Measurements from ENCODE around the gene PLB1. TPM values are rescaled to one million over a fixed set of nuclear protein-coding genes. Genes with fewer than 3 reads are reported as not detected.

The PLB1 gene
- total RNA-seq, 2 donors from 2014 or later, result 19.2 to 29.6 TPM

GRCh38 chr2:28463211-28463816 is 32.5 kb upstream of the PLB1 start:
- Histone ChIP-seq H3K4me1 (ENCODE audit: control insufficient read depth in 1 of 2, low read depth in 2 of 2) (no peaks in the 10 kb centered on the region), H3K27ac (no peak overlapping the region), H3K27me3 (replicated peaks; ENCODE audit: insufficient read depth) (no peaks in the 10 kb centered on the region), H3K4me3 (no peak overlapping the region), H3K36me3 (no peaks in the 10 kb centered on the region), H3K9me3 (no peaks in the 10 kb centered on the region)
- DNase-seq (ENCODE audit: low spot score), result no peak
- no peak for TF ChIP-seq CTCF (IDR thresholded peaks at IDR 0.05)
- no peak for ATAC-seq (ENCODE audit: insufficient number of reproducible peaks, low FRiP score, low read depth)

- H3K4me3 ChIP-seq, result no peak overlapping the region
- no peaks in the 10 kb centered on the region for H3K36me3 ChIP-seq
- no peak for DNase-seq (ENCODE audit: low spot score)
- ATAC-seq (ENCODE audit: insufficient number of reproducible peaks, low FRiP score, low read depth), result no peak
- H3K27me3 ChIP-seq (replicated peaks; ENCODE audit: insufficient read depth), result no peaks in the 10 kb centered on the region
- TF ChIP-seq CTCF (IDR thresholded peaks at IDR 0.05), result no peak
- no peak overlapping the region for H3K27ac ChIP-seq
- no peaks in the 10 kb centered on the region for H3K9me3 ChIP-seq
- no peaks in the 10 kb centered on the region for H3K4me1 ChIP-seq (ENCODE audit: control insufficient read depth in 1 of 2, low read depth in 2 of 2)
Measured at GRCh38 chr2:28463893-28464292, 32.0 kb upstream of the PLB1 start.

GRCh38 chr2:28465148-28465885 is 30.5 kb upstream of the PLB1 start:
- H3K4me3 ChIP-seq, result no peak overlapping the region
- ATAC-seq (ENCODE audit: insufficient number of reproducible peaks, low FRiP score, low read depth), result no peak
- no peaks in the 10 kb centered on the region for H3K4me1 ChIP-seq (ENCODE audit: control insufficient read depth in 1 of 2, low read depth in 2 of 2)
- no peak for DNase-seq (ENCODE audit: low spot score)
- H3K27me3 ChIP-seq (replicated peaks; ENCODE audit: insufficient read depth), result no peaks in the 10 kb centered on the region
- TF ChIP-seq CTCF (IDR thresholded peaks at IDR 0.05), result no peak
- H3K27ac ChIP-seq, result no peak overlapping the region
- no peaks in the 10 kb centered on the region for H3K9me3 ChIP-seq
- H3K36me3 ChIP-seq, result no peaks in the 10 kb centered on the region

- Histone ChIP-seq H3K4me3 (no peak overlapping the region), H3K36me3 (no peaks in the 10 kb centered on the region), H3K27ac (no peak overlapping the region), H3K4me1 (ENCODE audit: control insufficient read depth in 1 of 2, low read depth in 2 of 2) (no peaks in the 10 kb centered on the region), H3K27me3 (replicated peaks; ENCODE audit: insufficient read depth) (no peaks in the 10 kb centered on the region), H3K9me3 (no peaks in the 10 kb centered on the region)
- ATAC-seq (ENCODE audit: insufficient number of reproducible peaks, low FRiP score, low read depth) (no peak), DNase-seq (ENCODE audit: low spot score) (no peak)
- no peak for TF ChIP-seq CTCF (IDR thresholded peaks at IDR 0.05)
Measured at GRCh38 chr2:28469304-28469703, 26.6 kb upstream of the PLB1 start.

- no peak overlapping the region for H3K4me3 ChIP-seq
- DNase-seq (ENCODE audit: low spot score) (no peak), ATAC-seq (ENCODE audit: insufficient number of reproducible peaks, low FRiP score, low read depth) (no peak)
- no peaks in the 10 kb centered on the region for H3K36me3 ChIP-seq
- no peaks in the 10 kb centered on the region for H3K9me3 ChIP-seq
- H3K27ac ChIP-seq, result no peak overlapping the region
- H3K27me3 ChIP-seq (replicated peaks; ENCODE audit: insufficient read depth), result no peaks in the 10 kb centered on the region
- no peaks in the 10 kb centered on the region for H3K4me1 ChIP-seq (ENCODE audit: control insufficient read depth in 1 of 2, low read depth in 2 of 2)
- no peak for TF ChIP-seq CTCF (IDR thresholded peaks at IDR 0.05)
Measured at GRCh38 chr2:28469947-28470535, 25.8 kb upstream of the PLB1 start.

All from thoracic aorta (tissue), 2 donors.